ENCODE results near the gene NTHL1. TPM values are rescaled to one million over a fixed set of nuclear protein-coding genes. Genes with fewer than 3 reads are reported as not detected.

The NTHL1 gene
- total and polyA plus RNA-seq, 2 of the 4 experiments (the other 2 are of a cell fraction): 22.8 to 28.0 TPM

GRCh38 chr16:2046893-2047329 is 723 bp downstream of the NTHL1 start:
- H3K4me3 ChIP-seq (ENCODE audit: insufficient read depth, low read depth, low read length): peak overlapping the region; percentile 67
- ATAC-seq (ENCODE audit: low read depth): no peak; the same call in 1 of the 2 replicates

More at GRCh38 chr16:2046893-2047329, 723 bp downstream of the NTHL1 start:
- peak overlapping the region; percentile 10 for H3K14ac ChIP-seq (replicated peaks; ENCODE audit: low read depth, low read length)
- dilution Hi-C loops (cut with HindIII; ENCODE audit: low sequenced_read_pairs, unreplicated experiment): no loop called here
- no TSS peak for BruUV-seq (replicated peaks)
- H3K9me1 ChIP-seq (ENCODE audit: insufficient read depth, low read length): peaks cover 10% of the 10 kb centered on the region
- H2BK15ac ChIP-seq (ENCODE audit: low read depth, low read length): no peak overlapping the region
- peak overlapping the region; percentile 28; the same call in 1 of the 2 replicates for H3K56ac ChIP-seq (ENCODE audit: extremely low read depth, insufficient read depth, low read length)
- ChIA-PET CTCF (interaction anchor here (1.0 kb wide), 1 partner anchor 24 kb away, joined by 4 read pairs; no protein-coding TSS in a partner anchor), POLR2A (ENCODE audit: unreplicated experiment) (interaction anchor here (0.6 kb wide), 1 partner anchor 82 kb away, joined by 3 read pairs; no protein-coding TSS in a partner anchor)
- DNase-seq: no peak
- peaks cover 16% of the 10 kb centered on the region for H3K36me3 ChIP-seq (ENCODE audit: control insufficient read depth, insufficient read depth, low read length)
- no peak overlapping the region for H2BK20ac ChIP-seq (ENCODE audit: low read depth, low read length)
- H4K5ac ChIP-seq (ENCODE audit: low read depth, low read length): peak overlapping the region; percentile 31; the same call in 1 of the 2 replicates
- TF ChIP-seq MAZ (IDR thresholded peaks at IDR 0.05; ENCODE audit: borderline replicate concordance, low read depth, low read length): no peak
- no peak for TF ChIP-seq RCOR1 (IDR thresholded peaks at IDR 0.05; ENCODE audit: insufficient replicate concordance, low read length)
- 0 out of 2 replicates have a peak, but pooled peaks have one; percentile 9 for TF ChIP-seq CTCF (conservative IDR thresholded peaks at IDR 0.05; ENCODE audit: low read depth, low read length)
- no peak for TF ChIP-seq FOS (IDR thresholded peaks at IDR 0.05; ENCODE audit: low read depth, low read length)
- no peak for TF ChIP-seq MAFK (IDR thresholded peaks at IDR 0.05; ENCODE audit: low read depth, low read length)
- TF ChIP-seq RFX5 (IDR thresholded peaks at IDR 0.05; ENCODE audit: low read depth, low read length): no peak
- no peak for TF ChIP-seq CEBPB (IDR thresholded peaks at IDR 0.05; ENCODE audit: low read depth, low read length)
- no peak for TF ChIP-seq BHLHE40 (IDR thresholded peaks at IDR 0.05; ENCODE audit: low read depth, low read length)
- TF ChIP-seq RAD21 (IDR thresholded peaks at IDR 0.05; ENCODE audit: low read length): no peak
- intact Hi-C loops (cut with micrococcal nuclease): loop anchor here (1.0 kb wide), 1 partner anchor 24 kb away; no protein-coding TSS in a partner anchor
- peaks cover 13% of the 10 kb centered on the region for H3K4me1 ChIP-seq (ENCODE audit: control insufficient read depth, insufficient read depth, low read length)
- peak overlapping the region; percentile 80 for H3K4ac ChIP-seq (ENCODE audit: low read depth, low read length)
- H2AK5ac ChIP-seq (ENCODE audit: low read depth, low read length): peak overlapping the region; percentile 58
- H3K79me1 ChIP-seq (ENCODE audit: low read depth in 1 of 2, low read length in 2 of 2): peaks cover 21 to 51% of the 10 kb centered on the region in 2 experiments
- no peak overlapping the region for H3K18ac ChIP-seq (ENCODE audit: low read depth, low read length)
- 12% methylated on average over 5 of the region's 8 CpGs; no CpG with 5 or more reads in 1 of the 2 experiments for WGBS, 2 experiments (ENCODE audit: extremely low coverage in 2 of 2, insufficient read length in 1 of 2)
- peak overlapping the region; percentile 45; the same call in 1 of the 2 replicates for H3K23ac ChIP-seq (ENCODE audit: low read depth, low read length)
- H3K9me3 ChIP-seq (ENCODE audit: control insufficient read depth, insufficient read depth, low read length): no peaks in the 10 kb centered on the region
- H4K20me1 ChIP-seq (ENCODE audit: insufficient read depth, low read length): no peaks in the 10 kb centered on the region; the same call in none of the 2 replicates
- peak overlapping the region; percentile 33 for H3K27ac ChIP-seq (ENCODE audit: insufficient read depth, low read length)
- H4K91ac ChIP-seq (ENCODE audit: insufficient read depth, low read depth, low read length): peak overlapping the region; percentile 63
- H2BK5ac ChIP-seq (ENCODE audit: low read depth, low read length, poor library complexity, severe bottlenecking): peak overlapping the region; percentile 60
- H2AFZ ChIP-seq (replicated peaks; ENCODE audit: low read length, poor library complexity): peak overlapping the region; percentile 93
- H2AK9ac ChIP-seq (replicated peaks; ENCODE audit: low read depth, low read length, poor library complexity): peak overlapping the region; percentile 93
- peak overlapping the region; percentile 15 to 71; a peak in 2 of 4 replicates for H4K8ac ChIP-seq (ENCODE audit: low read depth in 2 of 2, low read length in 2 of 2)
- in situ Hi-C loops (cut with MboI; ENCODE audit: low sequenced_read_pairs): no loop called here
- H3K27me3 ChIP-seq (ENCODE audit: control insufficient read depth, insufficient read depth, low read length): no peaks in the 10 kb centered on the region
- peak overlapping the region; percentile 33 for H3K9ac ChIP-seq (ENCODE audit: low read depth, low read length)
- H2BK120ac ChIP-seq (ENCODE audit: low read depth, low read length): peak overlapping the region; percentile 47; the same call in 1 of the 2 replicates
- H3K4me2 ChIP-seq (ENCODE audit: low read depth, low read length): peak overlapping the region; percentile 61
